Prostate gland (tissue), 2 donors: ENCODE data around the gene PICALM.

Experiments used
- CTCF ChIP-seq, 4 experiments: fragments of 200-600 bp in 2 of 4; fragments of 450-650 bp in 2 of 4; sonication (generic) in 2 of 4; IDR thresholded peaks; 1 replicate in 3 of 4; 2 replicates in 1 of 4; pipeline ENCODE4 v1.5.1; 2016 to 2019; ENCODE audit warnings: antibody characterized with exemption in 4 of 4, mild to moderate bottlenecking in 2 of 4, moderate library complexity in 2 of 4
- POLR2A ChIP-seq: fragments of 450-650 bp; IDR thresholded peaks from one replicate; pipeline ENCODE4 v1.6.1; 2016; ENCODE audit warnings: antibody characterized with exemption, mild to moderate bottlenecking
- POLR2AphosphoS5 ChIP-seq: sonication (generic); formaldehyde crosslinking; IDR thresholded peaks from one replicate; pipeline ENCODE4 v1.6.1; 2017; ENCODE audit warnings: antibody characterized with exemption

- TF ChIP-seq CTCF (IDR thresholded peaks at IDR 0.05) (no peak), POLR2AphosphoS5 (no peak), POLR2A (no peak)
These were observed 134.2 kb downstream of the PICALM start for GRCh38 chr11:85934596-85935169.
